Natural killer cell (primary cell): Measurements from ENCODE around the gene COPS9. TPM values are rescaled to one million over a fixed set of nuclear protein-coding genes. Genes with fewer than 3 reads are reported as not detected.

Source experiments
- ATAC-seq, 3 donors: fragments of 150-1000 bp in 2 of 3; fragments of 200-7000 bp in 1 of 3; cut with Tn5 transposase; 1 replicate in 1 of 3; 2 replicates in 2 of 3; pipeline ENCODE4 v1.10.0; 2021; ENCODE audit warnings: mild to moderate bottlenecking in 2 of 3, moderate library complexity in 2 of 3
- DNase-seq, 2 donors: peaks; one replicate each; pipeline versions ENCODE4 v3.0.0 to v3.0.0-alpha.2; 2013 to 2021; ENCODE audit warnings: mixed read lengths in 1 of 2
- H3K27ac ChIP-seq: one replicate; pipeline ENCODE4 v1.5.1; 2013; ENCODE audit warnings: mild to moderate bottlenecking, low read length
- H3K27me3 ChIP-seq: one replicate; pipeline ENCODE4 v1.6.1; 2013; ENCODE audit warnings: low read length; ENCODE audit not compliant: control insufficient read depth, insufficient read depth
- H3K36me3 ChIP-seq: one replicate; pipeline ENCODE4 v1.6.1; 2013; ENCODE audit warnings: low read length; ENCODE audit not compliant: control insufficient read depth, insufficient read depth
- H3K4me1 ChIP-seq: one replicate; pipeline ENCODE4 v1.6.1; 2013; ENCODE audit warnings: low read length; ENCODE audit not compliant: control insufficient read depth, insufficient read depth
- H3K4me3 ChIP-seq: one replicate; pipeline ENCODE4 v1.5.1; 2013; ENCODE audit warnings: low read length
- H3K9me3 ChIP-seq: one replicate; pipeline ENCODE4 v1.6.1; 2013; ENCODE audit warnings: low read length; ENCODE audit not compliant: control insufficient read depth, insufficient read depth
- H3K27ac Mint-ChIP-seq, 2 donors: one replicate each; pipeline ENCODE4 v1.8.0; 2022; ENCODE audit warnings: mild to moderate bottlenecking in 2 of 2, mixed read lengths in 2 of 2, moderate library complexity in 1 of 2
- H3K27me3 Mint-ChIP-seq, 2 donors: one replicate each; pipeline ENCODE4 v1.8.0; 2022; ENCODE audit warnings: low read depth in 2 of 2, mixed read lengths in 2 of 2
- H3K36me3 Mint-ChIP-seq: one replicate; pipeline ENCODE4 v1.8.0; 2022; ENCODE audit warnings: mixed read lengths
- H3K4me1 Mint-ChIP-seq, 2 donors: one replicate each; pipeline ENCODE4 v1.8.0; 2022; ENCODE audit warnings: mixed read lengths in 2 of 2
- H3K4me3 Mint-ChIP-seq: one replicate; pipeline ENCODE4 v1.8.0; 2022; ENCODE audit warnings: mild to moderate bottlenecking, moderate library complexity, mixed read lengths
- H3K9me3 Mint-ChIP-seq, 2 donors: one replicate each; pipeline ENCODE4 v1.8.0; 2022; ENCODE audit warnings: mixed read lengths in 2 of 2
- WGBS: methylation state at CpG from one replicate; pipeline ENCODE4 v1.1.7; 2013; ENCODE audit warnings: missing lambda C conversion rate; ENCODE audit not compliant: insufficient coverage; 5-methylcytosine and 5-hydroxymethylcytosine counted together
- intact Hi-C: fragments of 100-400 bp; cut with micrococcal nuclease; formaldehyde crosslinking; loops from one replicate; pipeline ENCODE4 v1.14.2; 2022
- total RNA-seq, 4 donors: library from RNA; stranded (reverse); fragments of 120-200 nt in 1 of 4; gene quantifications; one replicate each; pipeline versions ENCODE4 v1.2.3 to v1.2.4, GENCODE V29; 2013 to 2022
- TF ChIP-seq, protein P1 (sequence below): fragments of 200-600 bp; IDR thresholded peaks from one replicate; pipeline ENCODE4 v1.8.0; 2022; ENCODE audit warnings: antibody characterized with exemption

Gene COPS9
- total RNA-seq, 3 donors from 2014 or later (not counting 1 experiment from before 2014, with no cell fraction given), result 51.5 to 76.5 (median 53.5) TPM

DNA sequence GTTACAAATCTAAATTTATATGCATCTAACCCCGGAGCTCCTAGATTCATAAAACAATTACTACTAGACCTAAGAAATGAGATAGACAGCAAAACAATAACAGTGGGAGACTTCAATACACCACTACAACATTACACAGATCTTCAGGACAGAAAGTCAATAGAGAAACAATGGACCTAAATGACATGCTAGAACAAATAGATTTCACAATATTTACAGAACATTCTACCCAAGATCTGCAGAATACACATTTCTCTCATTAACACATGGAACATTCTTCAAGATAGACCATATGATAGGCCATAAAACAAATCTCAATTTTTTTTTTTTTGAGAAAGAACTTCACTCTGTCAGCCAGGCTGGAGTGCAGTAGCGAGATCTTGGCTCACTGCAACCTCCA lies 37.8 kb downstream of the COPS9 start:
- TF ChIP-seq, protein P1, sequence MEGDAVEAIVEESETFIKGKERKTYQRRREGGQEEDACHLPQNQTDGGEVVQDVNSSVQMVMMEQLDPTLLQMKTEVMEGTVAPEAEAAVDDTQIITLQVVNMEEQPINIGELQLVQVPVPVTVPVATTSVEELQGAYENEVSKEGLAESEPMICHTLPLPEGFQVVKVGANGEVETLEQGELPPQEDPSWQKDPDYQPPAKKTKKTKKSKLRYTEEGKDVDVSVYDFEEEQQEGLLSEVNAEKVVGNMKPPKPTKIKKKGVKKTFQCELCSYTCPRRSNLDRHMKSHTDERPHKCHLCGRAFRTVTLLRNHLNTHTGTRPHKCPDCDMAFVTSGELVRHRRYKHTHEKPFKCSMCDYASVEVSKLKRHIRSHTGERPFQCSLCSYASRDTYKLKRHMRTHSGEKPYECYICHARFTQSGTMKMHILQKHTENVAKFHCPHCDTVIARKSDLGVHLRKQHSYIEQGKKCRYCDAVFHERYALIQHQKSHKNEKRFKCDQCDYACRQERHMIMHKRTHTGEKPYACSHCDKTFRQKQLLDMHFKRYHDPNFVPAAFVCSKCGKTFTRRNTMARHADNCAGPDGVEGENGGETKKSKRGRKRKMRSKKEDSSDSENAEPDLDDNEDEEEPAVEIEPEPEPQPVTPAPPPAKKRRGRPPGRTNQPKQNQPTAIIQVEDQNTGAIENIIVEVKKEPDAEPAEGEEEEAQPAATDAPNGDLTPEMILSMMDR, result no peak
- no peak overlapping the region for H3K4me3 Mint-ChIP-seq
- Histone ChIP-seq H3K4me3 (no peak overlapping the region), H3K9me3 (no peaks in the 10 kb centered on the region), H3K27me3 (peaks cover 31% of the 10 kb centered on the region), H3K27ac (no peak overlapping the region), H3K36me3 (no peaks in the 10 kb centered on the region), H3K4me1 (no peaks in the 10 kb centered on the region)
- ATAC-seq (no peak), DNase-seq (no peak)
- 91% methylated on average over 2 of the region's 2 CpGs for WGBS
- H3K36me3 Mint-ChIP-seq, result no peaks in the 10 kb centered on the region
- intact Hi-C loops, result no loop called here
- H3K4me1 Mint-ChIP-seq, result no peaks in the 10 kb centered on the region
- H3K9me3 Mint-ChIP-seq, result no peaks in the 10 kb centered on the region
- H3K27me3 Mint-ChIP-seq, result peaks cover 61 to 69% of the 10 kb centered on the region in 2 donors
- H3K27ac Mint-ChIP-seq, result no peak overlapping the region

DNA sequence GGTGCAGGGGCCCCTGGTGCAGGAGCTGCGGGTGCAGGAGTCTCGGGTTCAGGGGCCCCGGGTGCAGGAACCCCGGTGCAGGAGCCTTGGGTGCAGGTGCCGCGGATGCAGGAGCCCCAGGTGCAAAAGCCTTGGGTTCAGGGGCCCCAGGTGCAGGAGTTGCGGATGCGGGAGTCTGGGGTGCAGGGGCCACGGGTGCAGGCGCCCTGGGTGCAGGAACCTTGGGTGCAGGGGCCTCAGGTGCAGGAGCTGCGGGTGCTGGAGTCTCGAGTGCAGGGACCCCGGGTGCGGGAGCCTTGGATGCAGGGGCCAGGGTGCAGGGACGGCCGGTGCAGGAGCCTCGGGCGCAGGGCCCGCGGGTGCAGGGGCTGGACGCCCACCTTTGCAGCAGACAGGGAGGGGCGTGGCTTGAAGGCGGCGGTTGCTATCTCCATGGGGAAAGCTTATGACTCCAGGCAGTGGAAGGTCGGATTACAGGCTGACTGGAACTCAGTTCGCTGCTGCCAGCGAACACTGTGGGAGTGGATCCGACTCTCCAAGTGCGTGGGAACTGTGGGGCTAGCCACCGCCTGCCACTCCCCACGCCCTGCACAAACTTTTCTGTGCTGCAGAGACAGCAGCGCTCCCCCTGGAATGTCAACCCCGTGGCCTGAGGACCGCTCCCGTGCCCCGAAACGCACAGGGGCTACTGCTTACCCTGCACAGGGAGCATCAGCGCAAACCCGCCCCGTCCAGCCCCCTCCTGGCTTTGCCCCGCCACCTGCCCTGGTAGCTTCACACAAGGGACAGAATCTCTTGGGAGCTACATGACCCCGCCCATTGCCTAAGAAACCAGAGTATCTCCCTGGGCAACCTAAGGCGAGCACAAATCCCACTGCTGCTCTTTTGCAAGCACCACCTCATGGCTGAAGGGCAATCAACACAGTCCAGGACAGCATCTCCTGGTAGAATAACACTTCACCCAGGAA lies 40.3 kb downstream of the COPS9 start:
- H3K9me3 ChIP-seq, result no peaks in the 10 kb centered on the region
- no peak overlapping the region for H3K4me3 Mint-ChIP-seq
- no peak for ATAC-seq
- peaks cover 5% of the 10 kb centered on the region for H3K36me3 Mint-ChIP-seq
- no peaks in the 10 kb centered on the region for H3K36me3 ChIP-seq
- no peaks in the 10 kb centered on the region for H3K9me3 Mint-ChIP-seq
- intact Hi-C loops, result no loop called here
- no peak overlapping the region for H3K4me3 ChIP-seq
- 9% methylated on average over 43 of the region's 43 CpGs for WGBS
- no peak for DNase-seq
- no peak overlapping the region for H3K27ac ChIP-seq
- peaks cover 63 to 68% of the 10 kb centered on the region in 2 donors for H3K27me3 Mint-ChIP-seq
- peaks cover 31% of the 10 kb centered on the region for H3K27me3 ChIP-seq
- TF ChIP-seq, protein P1, result no peak
- H3K27ac Mint-ChIP-seq, result no peak overlapping the region
- H3K4me1 ChIP-seq, result no peaks in the 10 kb centered on the region
- H3K4me1 Mint-ChIP-seq, result no peaks in the 10 kb centered on the region

DNA sequence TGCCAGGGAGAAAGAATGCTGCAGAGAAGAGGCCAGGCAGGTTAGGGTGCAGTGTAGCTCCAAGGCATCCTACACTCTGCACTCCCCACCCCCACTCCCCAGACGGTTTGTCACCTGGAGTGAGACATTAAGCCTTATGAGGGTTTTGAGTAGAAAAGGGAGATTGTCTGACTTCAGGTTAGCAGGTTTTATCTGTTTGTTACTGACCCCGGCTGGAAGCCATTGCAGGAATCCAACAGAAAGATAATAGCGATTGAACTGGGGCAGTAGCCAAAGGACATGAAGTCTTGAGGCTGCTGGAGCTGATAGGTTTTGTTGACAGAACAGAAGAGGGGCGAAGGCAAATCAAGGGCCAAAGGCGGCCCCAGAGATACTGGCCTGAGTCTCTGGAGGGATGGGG lies 46.8 kb downstream of the COPS9 start:
- H3K4me3 Mint-ChIP-seq, result no peak overlapping the region
- peaks cover 3 to 12% of the 10 kb centered on the region in 2 donors for H3K9me3 Mint-ChIP-seq
- H3K4me3 ChIP-seq, result no peak overlapping the region
- H3K27me3 ChIP-seq, result peaks cover 2% of the 10 kb centered on the region
- peak in 1 of 3 donors; percentile 21 for ATAC-seq
- peaks cover 30 to 55% of the 10 kb centered on the region in 2 donors for H3K27me3 Mint-ChIP-seq
- no peaks in the 10 kb centered on the region for H3K4me1 ChIP-seq
- intact Hi-C loops, result no loop called here
- no peak overlapping the region for H3K27ac Mint-ChIP-seq
- DNase-seq, result no peak
- peaks cover 24% of the 10 kb centered on the region for H3K36me3 Mint-ChIP-seq
- no peaks in the 10 kb centered on the region for H3K4me1 Mint-ChIP-seq
- TF ChIP-seq, protein P1, result no peak
- no peak overlapping the region for H3K27ac ChIP-seq
- 81% methylated on average over 5 of the region's 5 CpGs for WGBS
- H3K9me3 ChIP-seq, result peaks cover 2% of the 10 kb centered on the region
- no peaks in the 10 kb centered on the region for H3K36me3 ChIP-seq
